ENCODE measurements around the gene ZNF471. TPM values are rescaled to one million over a fixed set of nuclear protein-coding genes. Genes with fewer than 3 reads are reported as not detected.
A peak's percentile ranks its signal among the peaks of the same experiment; 100 is the strongest.

The ZNF471 gene
- total and polyA plus RNA-seq, 2 donors (not counting 1 experiment from before 2014, with no cell fraction given) = 2.4 to 9.2 TPM

GRCh38 chr19:56562766-56563165 is 55.1 kb downstream of the ZNF471 start:
- H2AFZ ChIP-seq (ENCODE audit: low read length) = no peak overlapping the region
- DNase-seq (ENCODE audit: low read depth in 2 of 2) = no peak
- H3K4me3 ChIP-seq (replicated peaks in 1 of 4; ENCODE audit: control extremely low read depth in 1 of 4, insufficient read depth in 1 of 4, low read depth in 3 of 4, low read length in 4 of 4) = no peak overlapping the region
- H3K9me3 ChIP-seq (ENCODE audit: control insufficient read depth, insufficient read depth, low read depth, low read length) = no peaks in the 10 kb centered on the region
- H3K27me3 ChIP-seq (ENCODE audit: control insufficient read depth, insufficient read depth, low read length) = no peaks in the 10 kb centered on the region
- no peaks in the 10 kb centered on the region for H4K20me1 ChIP-seq (ENCODE audit: control insufficient read depth, extremely low read depth, insufficient read depth, low read length)
- H3K4me2 ChIP-seq (ENCODE audit: extremely low read depth, insufficient read depth, low read length) = no peak overlapping the region
- H3K9ac ChIP-seq (ENCODE audit: insufficient read depth, low read length) = no peak overlapping the region
- no peaks in the 10 kb centered on the region for H3K4me1 ChIP-seq (ENCODE audit: control insufficient read depth, extremely low read depth, insufficient read depth, low read length)
- no peak overlapping the region for H3K27ac ChIP-seq (ENCODE audit: insufficient read depth, low read length)
- no peaks in the 10 kb centered on the region for H3K79me2 ChIP-seq (ENCODE audit: control insufficient read depth, insufficient read depth, low read length)
- TF ChIP-seq EZH2 (IDR thresholded peaks at IDR 0.05; ENCODE audit: low read length, missing control alignments) (no peak), CTCF (conservative IDR thresholded peaks at IDR 0.05 in 1 of 2, IDR thresholded peaks at IDR 0.05 in 1 of 2; ENCODE audit: low read depth in 1 of 2, low read length in 2 of 2) (no peak)
- no peaks in the 10 kb centered on the region for H3K36me3 ChIP-seq (ENCODE audit: control insufficient read depth, insufficient read depth, low read length)

- TF ChIP-seq CTCF (conservative IDR thresholded peaks at IDR 0.05 in 1 of 2, IDR thresholded peaks at IDR 0.05 in 1 of 2; ENCODE audit: low read depth in 1 of 2, low read length in 2 of 2) (no peak), EZH2 (IDR thresholded peaks at IDR 0.05; ENCODE audit: low read length, missing control alignments) (no peak)
- Histone ChIP-seq H3K27ac (ENCODE audit: insufficient read depth, low read length) (peak overlapping the region; percentile 59), H3K9me3 (ENCODE audit: control insufficient read depth, insufficient read depth, low read depth, low read length) (no peaks in the 10 kb centered on the region)
Measured at GRCh38 chr19:56566904-56567273, 59.2 kb downstream of the ZNF471 start.

GRCh38 chr19:56567274-56568120 is 59.8 kb downstream of the ZNF471 start, which contains the start of gene ZNF470:
ZNF470 (plus strand) TSS chr19:56567468; CDS start chr19:56570312, 2,844 bp downstream.
- Histone ChIP-seq H3K36me3 (ENCODE audit: control insufficient read depth, insufficient read depth, low read length) (peaks cover 2% of the 10 kb centered on the region), H2AFZ (ENCODE audit: low read length) (peak within 1 kb of the TSS; percentile 100), H3K79me2 (ENCODE audit: control insufficient read depth, insufficient read depth, low read length) (no peaks in the 10 kb centered on the region), H3K4me1 (ENCODE audit: control insufficient read depth, extremely low read depth, insufficient read depth, low read length) (no peaks in the 10 kb centered on the region), H3K9ac (ENCODE audit: insufficient read depth, low read length) (peak within 1 kb of the TSS; percentile 61), H4K20me1 (ENCODE audit: control insufficient read depth, extremely low read depth, insufficient read depth, low read length) (no peaks in the 10 kb centered on the region), H3K4me3 (replicated peaks in 1 of 4; ENCODE audit: control extremely low read depth in 1 of 4, insufficient read depth in 1 of 4, low read depth in 3 of 4, low read length in 4 of 4) (peak within 1 kb of the TSS; percentile 91 to 99 (median 96)), H3K9me3 (ENCODE audit: control insufficient read depth, insufficient read depth, low read depth, low read length) (no peaks in the 10 kb centered on the region), H3K4me2 (ENCODE audit: extremely low read depth, insufficient read depth, low read length) (peak within 1 kb of the TSS; percentile 90), H3K27me3 (ENCODE audit: control insufficient read depth, insufficient read depth, low read length) (no peaks in the 10 kb centered on the region), H3K27ac (ENCODE audit: insufficient read depth, low read length) (peak within 1 kb of the TSS; percentile 59)
- peak; percentile 91 for DNase-seq (ENCODE audit: low read depth in 2 of 2)
- TF ChIP-seq CTCF (conservative IDR thresholded peaks at IDR 0.05 in 1 of 2, IDR thresholded peaks at IDR 0.05 in 1 of 2; ENCODE audit: low read depth in 1 of 2, low read length in 2 of 2) (no peak), EZH2 (IDR thresholded peaks at IDR 0.05; ENCODE audit: low read length, missing control alignments) (no peak)

More at GRCh38 chr19:56566904-56567273, 59.2 kb downstream of the ZNF471 start:
- Histone ChIP-seq H2AFZ (ENCODE audit: low read length) (peak overlapping the region; percentile 100), H3K9ac (ENCODE audit: insufficient read depth, low read length) (peak overlapping the region; percentile 61), H4K20me1 (ENCODE audit: control insufficient read depth, extremely low read depth, insufficient read depth, low read length) (no peaks in the 10 kb centered on the region), H3K4me2 (ENCODE audit: extremely low read depth, insufficient read depth, low read length) (peak overlapping the region; percentile 90), H3K36me3 (ENCODE audit: control insufficient read depth, insufficient read depth, low read length) (peaks cover 2% of the 10 kb centered on the region), H3K4me1 (ENCODE audit: control insufficient read depth, extremely low read depth, insufficient read depth, low read length) (no peaks in the 10 kb centered on the region), H3K27me3 (ENCODE audit: control insufficient read depth, insufficient read depth, low read length) (no peaks in the 10 kb centered on the region), H3K79me2 (ENCODE audit: control insufficient read depth, insufficient read depth, low read length) (no peaks in the 10 kb centered on the region), H3K4me3 (replicated peaks in 1 of 4; ENCODE audit: control extremely low read depth in 1 of 4, insufficient read depth in 1 of 4, low read depth in 3 of 4, low read length in 4 of 4) (peak overlapping the region; percentile 91 to 99 (median 96))
- DNase-seq (ENCODE audit: low read depth in 2 of 2) = peak in 1 of 2 donors; percentile 44
